ENCODE results near the gene PPL. TPM values are rescaled to one million over a fixed set of nuclear protein-coding genes. Genes with fewer than 3 reads are reported as not detected.

The PPL gene
- total RNA-seq, 4 donors from 2014 or later = 52.2 to 246 (median 200) TPM

DNA sequence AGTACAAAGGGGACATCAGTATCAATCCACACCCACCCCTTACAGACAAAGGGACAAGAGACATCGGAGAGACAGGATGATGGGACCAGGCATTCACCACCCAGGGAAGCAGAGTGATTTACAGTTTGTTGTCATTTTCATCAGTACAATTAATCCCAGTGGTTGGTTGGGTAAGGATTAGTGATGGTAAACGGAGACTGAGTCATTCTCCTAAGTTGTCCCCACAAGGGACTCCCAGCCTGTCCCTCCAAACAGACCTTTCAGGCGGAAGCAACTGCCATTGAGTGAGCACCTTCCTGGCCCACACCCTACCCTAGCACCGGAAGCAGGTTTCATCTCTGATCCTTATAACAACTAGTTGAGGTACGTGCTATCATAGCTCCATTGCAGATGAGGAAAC lies 11.2 kb downstream of the PPL start:
- H3K27ac ChIP-seq = peak overlapping the region in 1 of 4 donors; percentile 52
- no peaks in the 10 kb centered on the region for H3K27me3 ChIP-seq
- TF ChIP-seq POLR2A (IDR thresholded peaks at IDR 0.05) = no peak
- TF ChIP-seq EP300 (IDR thresholded peaks at IDR 0.05) = no peak
- TF ChIP-seq, protein P1, sequence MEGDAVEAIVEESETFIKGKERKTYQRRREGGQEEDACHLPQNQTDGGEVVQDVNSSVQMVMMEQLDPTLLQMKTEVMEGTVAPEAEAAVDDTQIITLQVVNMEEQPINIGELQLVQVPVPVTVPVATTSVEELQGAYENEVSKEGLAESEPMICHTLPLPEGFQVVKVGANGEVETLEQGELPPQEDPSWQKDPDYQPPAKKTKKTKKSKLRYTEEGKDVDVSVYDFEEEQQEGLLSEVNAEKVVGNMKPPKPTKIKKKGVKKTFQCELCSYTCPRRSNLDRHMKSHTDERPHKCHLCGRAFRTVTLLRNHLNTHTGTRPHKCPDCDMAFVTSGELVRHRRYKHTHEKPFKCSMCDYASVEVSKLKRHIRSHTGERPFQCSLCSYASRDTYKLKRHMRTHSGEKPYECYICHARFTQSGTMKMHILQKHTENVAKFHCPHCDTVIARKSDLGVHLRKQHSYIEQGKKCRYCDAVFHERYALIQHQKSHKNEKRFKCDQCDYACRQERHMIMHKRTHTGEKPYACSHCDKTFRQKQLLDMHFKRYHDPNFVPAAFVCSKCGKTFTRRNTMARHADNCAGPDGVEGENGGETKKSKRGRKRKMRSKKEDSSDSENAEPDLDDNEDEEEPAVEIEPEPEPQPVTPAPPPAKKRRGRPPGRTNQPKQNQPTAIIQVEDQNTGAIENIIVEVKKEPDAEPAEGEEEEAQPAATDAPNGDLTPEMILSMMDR (IDR thresholded peaks at IDR 0.05) = no peak
- no peak for DNase-seq (ENCODE audit: low spot score in 2 of 2)
- H3K9me3 ChIP-seq = peaks cover 0 to 22% (median 0%) of the 10 kb centered on the region in 4 donors
- H3K36me3 ChIP-seq = peaks cover 0 to 15% (median 0%) of the 10 kb centered on the region in 3 donors
- no peak overlapping the region for H3K4me3 ChIP-seq
- 76 to 93% methylated on average over 5 of the region's 5 CpGs for WGBS, 2 donors
- peaks cover 0 to 20% (median 3%) of the 10 kb centered on the region in 4 donors for H3K4me1 ChIP-seq

DNA sequence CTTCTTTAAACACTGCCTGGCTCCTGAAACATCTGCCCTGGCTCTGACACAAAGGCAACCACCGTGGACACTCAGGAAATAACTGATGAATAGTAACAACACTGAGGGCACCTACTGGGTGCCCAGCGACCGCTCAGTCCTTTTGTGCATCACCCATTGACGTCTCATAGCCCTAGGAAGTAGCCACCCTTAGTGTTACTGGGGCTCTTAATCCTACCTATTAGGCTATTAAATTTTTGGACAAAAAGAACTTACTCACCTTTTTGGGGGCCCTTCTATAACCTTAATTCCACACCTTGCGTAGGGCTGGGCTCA lies 11.7 kb downstream of the PPL start:
- 68 to 76% methylated on average over 5 of the region's 5 CpGs for WGBS, 2 donors
- no peak overlapping the region for H3K4me3 ChIP-seq

DNA sequence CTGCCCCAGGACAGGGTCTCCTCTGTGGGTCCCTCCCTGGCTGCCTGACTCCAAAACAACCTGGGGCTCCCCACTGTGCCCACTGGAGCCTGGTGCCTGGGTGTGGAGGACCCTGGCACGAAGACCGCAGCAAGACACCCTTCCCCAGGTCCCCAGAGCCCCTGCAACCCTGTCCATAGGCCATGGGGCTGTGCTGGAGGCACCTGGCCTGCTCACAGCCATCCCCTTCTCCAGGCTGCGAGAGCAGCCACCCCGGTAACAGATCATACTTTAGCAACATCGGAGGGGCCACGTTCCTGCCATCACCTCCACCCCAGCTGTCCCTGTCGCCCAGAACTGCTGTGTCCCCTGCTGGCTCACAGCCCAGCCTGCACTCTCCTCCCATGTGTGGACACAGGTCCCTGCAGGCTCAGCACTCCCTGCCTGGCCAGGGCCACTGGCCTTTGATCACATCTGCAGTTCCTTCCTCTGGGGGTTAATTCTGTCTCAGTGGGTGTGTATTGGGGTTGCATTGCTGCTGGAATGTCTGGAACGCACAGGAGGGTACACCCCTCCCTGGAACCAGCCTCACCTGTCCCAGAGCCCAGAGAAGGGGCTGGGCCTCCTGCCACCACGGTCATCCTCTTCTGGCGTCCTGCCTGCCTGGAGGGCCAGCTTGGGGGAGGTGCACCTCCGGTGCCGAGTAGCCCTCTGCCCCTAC lies 12.2 kb downstream of the PPL start:
- 44 to 50% methylated on average over 11 to 12 of the region's 12 CpGs for WGBS, 2 donors
- no peaks in the 10 kb centered on the region for H3K27me3 ChIP-seq
- H3K27ac ChIP-seq = peak overlapping the region in 1 of 4 donors; percentile 52
- H3K4me1 ChIP-seq = peaks cover 0 to 20% (median 3%) of the 10 kb centered on the region in 4 donors
- H3K9me3 ChIP-seq = peaks cover 0 to 22% (median 0%) of the 10 kb centered on the region in 4 donors
- H3K36me3 ChIP-seq = peaks cover 0 to 15% (median 0%) of the 10 kb centered on the region in 3 donors
- no peak overlapping the region for H3K4me3 ChIP-seq
- DNase-seq (ENCODE audit: low spot score in 2 of 2) = no peak
- no peak for TF ChIP-seq POLR2A (IDR thresholded peaks at IDR 0.05)
- TF ChIP-seq EP300 (IDR thresholded peaks at IDR 0.05) = no peak
- TF ChIP-seq, protein P1 (IDR thresholded peaks at IDR 0.05) = no peak

More for the DNA sequence above, 11.7 kb downstream of the PPL start:
- Histone ChIP-seq H3K4me1 (peaks cover 0 to 20% (median 3%) of the 10 kb centered on the region in 4 donors), H3K27me3 (no peaks in the 10 kb centered on the region), H3K27ac (peak overlapping the region in 1 of 4 donors; percentile 52), H3K9me3 (peaks cover 0 to 22% (median 0%) of the 10 kb centered on the region in 4 donors), H3K36me3 (peaks cover 0 to 15% (median 0%) of the 10 kb centered on the region in 3 donors)
- DNase-seq (ENCODE audit: low spot score in 2 of 2) = no peak
- TF ChIP-seq EP300 (IDR thresholded peaks at IDR 0.05) (no peak), POLR2A (IDR thresholded peaks at IDR 0.05) (no peak)
- TF ChIP-seq, protein P1 (IDR thresholded peaks at IDR 0.05) = no peak

DNA sequence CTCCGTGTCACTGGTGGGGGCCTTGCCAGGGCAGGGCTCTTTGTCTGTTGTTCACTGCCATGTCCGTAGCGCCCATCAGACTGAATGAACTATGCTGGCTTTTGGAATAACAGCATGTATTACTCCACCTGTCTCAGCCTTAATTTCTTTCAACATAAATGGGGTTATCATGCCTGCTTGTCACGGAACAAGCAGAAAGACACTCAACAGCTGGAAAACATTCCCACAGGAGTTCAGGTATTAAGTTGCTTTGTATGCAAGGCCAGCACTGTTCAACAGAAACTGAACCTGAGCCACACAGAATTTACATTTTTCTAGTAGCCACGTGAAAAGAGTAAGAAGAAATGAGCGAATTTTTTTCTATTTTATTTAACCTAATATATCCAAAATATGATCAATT lies 13.1 kb downstream of the PPL start:
- H3K4me1 ChIP-seq = peaks cover 0 to 22% (median 3%) of the 10 kb centered on the region in 4 donors
- no peak for DNase-seq (ENCODE audit: low spot score in 2 of 2)
- WGBS, 2 donors = 73 to 84% methylated on average over 6 of the region's 6 CpGs
- TF ChIP-seq POLR2A (IDR thresholded peaks at IDR 0.05) (no peak), EP300 (IDR thresholded peaks at IDR 0.05) (no peak)
- TF ChIP-seq, protein P1 (IDR thresholded peaks at IDR 0.05) = no peak
- H3K27ac ChIP-seq = no peak overlapping the region
- no peaks in the 10 kb centered on the region for H3K27me3 ChIP-seq
- H3K4me3 ChIP-seq = no peak overlapping the region
- H3K9me3 ChIP-seq = peaks cover 0 to 22% (median 0%) of the 10 kb centered on the region in 4 donors
- peaks cover 0 to 15% (median 0%) of the 10 kb centered on the region in 3 donors for H3K36me3 ChIP-seq

DNA sequence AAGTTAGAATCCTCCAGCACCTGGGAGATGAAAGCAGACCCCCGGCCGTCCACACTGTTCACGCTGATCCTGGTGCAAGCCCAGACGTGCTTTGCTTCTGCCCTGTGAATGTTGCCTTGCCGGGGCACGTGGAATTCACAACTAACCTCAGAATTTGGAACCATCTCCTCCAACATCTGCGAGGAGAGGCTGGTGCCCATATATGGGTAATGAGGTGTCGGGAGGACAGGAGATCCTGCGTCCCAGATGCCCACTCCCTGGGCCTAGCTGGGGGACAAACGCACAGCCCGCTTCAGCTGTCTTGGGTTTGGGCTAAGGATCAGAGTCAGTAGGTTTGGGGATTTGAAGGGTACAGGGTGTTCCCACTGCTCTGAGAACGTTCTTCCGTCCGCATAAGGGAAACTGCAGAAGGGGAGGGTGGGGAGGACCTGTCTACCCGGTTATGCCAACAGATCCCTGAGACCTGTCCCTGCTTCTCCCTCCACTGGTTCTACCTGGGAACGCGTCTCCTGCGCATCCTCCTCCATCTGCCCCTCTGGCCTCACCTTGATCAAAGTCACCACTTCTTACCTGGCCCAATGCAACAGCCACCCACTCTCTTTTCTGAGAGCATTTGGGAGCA lies 14.1 kb downstream of the PPL start:
- H3K4me1 ChIP-seq = peaks cover 0 to 26% (median 3%) of the 10 kb centered on the region in 4 donors
- peaks cover 0 to 19% (median 0%) of the 10 kb centered on the region in 4 donors for H3K9me3 ChIP-seq
- WGBS, 2 donors = 67 to 72% methylated on average over 18 of the region's 18 CpGs
- peaks cover 0 to 10% (median 0%) of the 10 kb centered on the region in 3 donors for H3K36me3 ChIP-seq
- no peaks in the 10 kb centered on the region for H3K27me3 ChIP-seq
- DNase-seq (ENCODE audit: low spot score in 2 of 2) = no peak
- no peak overlapping the region for H3K4me3 ChIP-seq
- H3K27ac ChIP-seq = peak overlapping the region in 1 of 4 donors; percentile 53
- TF ChIP-seq, protein P1 (IDR thresholded peaks at IDR 0.05) = no peak

All from tibial nerve (tissue), 4 donors.